HG03039 (cell line): Measurements from ENCODE around the gene KREMEN2.

ENCODE experiments used
- ATAC-seq: cut with Tn5 transposase; IDR thresholded peaks from one replicate; pipeline ENCODE4 v1.9.1; 2021; ENCODE audit warnings: mild to moderate bottlenecking, moderate library complexity; ENCODE audit not compliant: unreplicated experiment

Gene KREMEN2

GRCh38 chr16:3000540-3000939 lies 36.5 kb downstream of the KREMEN2 start:
- ATAC-seq: no peak

GRCh38 chr16:3001316-3001715 lies 37.2 kb downstream of the KREMEN2 start:
- no peak for ATAC-seq

- peak; percentile 92 for ATAC-seq
Observed at GRCh38 chr16:3003582-3004270, 39.7 kb downstream of the KREMEN2 start.

GRCh38 chr16:3004319-3004718 lies 40.2 kb downstream of the KREMEN2 start:
- ATAC-seq: peak; percentile 11

GRCh38 chr16:3004781-3005284 lies 40.8 kb downstream of the KREMEN2 start:
- ATAC-seq: no peak

- ATAC-seq: no peak
Observed at GRCh38 chr16:3007059-3007956, 43.2 kb downstream of the KREMEN2 start.

GRCh38 chr16:3007957-3008689 lies 44.0 kb downstream of the KREMEN2 start:
- ATAC-seq: no peak

GRCh38 chr16:3008690-3009037 lies 44.6 kb downstream of the KREMEN2 start:
- no peak for ATAC-seq

- no peak for ATAC-seq
Observed at GRCh38 chr16:3009568-3010390, 45.7 kb downstream of the KREMEN2 start.

- ATAC-seq: no peak
Observed at GRCh38 chr16:3010510-3010909, 46.4 kb downstream of the KREMEN2 start.

GRCh38 chr16:3012246-3012645 lies 48.2 kb downstream of the KREMEN2 start:
- no peak for ATAC-seq

- no peak for ATAC-seq
Observed at GRCh38 chr16:3012828-3013420, 48.8 kb downstream of the KREMEN2 start, which contains the start of gene CLDN9. Gene CLDN9, plus strand, starts transcription at chr16:3012923. Its CDS starts 440 bp downstream, at chr16:3013363.

GRCh38 chr16:3013491-3013951 lies 49.4 kb downstream of the KREMEN2 start:
- no peak for ATAC-seq

GRCh38 chr16:3013998-3014690 lies 50.1 kb downstream of the KREMEN2 start:
- no peak for ATAC-seq

GRCh38 chr16:3014971-3015370 lies 50.9 kb downstream of the KREMEN2 start:
- ATAC-seq: no peak

- ATAC-seq: no peak
Observed at GRCh38 chr16:3015865-3016521, 51.9 kb downstream of the KREMEN2 start.

- no peak for ATAC-seq
Observed at GRCh38 chr16:3017344-3017743, 53.3 kb downstream of the KREMEN2 start.
